Embryonic facial prominence (tissue), 1 donor: ENCODE measurements around the gene CSTF2T.
"Not testable (repeated sequence)": the region's sequence is repeated elsewhere in the genome, so short reads cannot be mapped to it uniquely, and the experiment has no call there.

Experiments used
- DNase-seq: peaks from one replicate; pipeline ENCODE4 v3.0.0-alpha.2; 2016; ENCODE audit errors: extremely low spot score

CSTF2T gene

GRCh38 chr10:51698473-51699063 is 827 bp downstream of the CSTF2T start:
- DNase-seq, result no peak

GRCh38 chr10:51696251-51696650 is 3.1 kb downstream of the CSTF2T start:
- DNase-seq, result no peak

- no peak for DNase-seq
Measured at GRCh38 chr10:51694086-51694768, 5.2 kb downstream of the CSTF2T start.

GRCh38 chr10:51691135-51691534 is 8.3 kb downstream of the CSTF2T start:
- no peak for DNase-seq

GRCh38 chr10:51689536-51689935 is 9.9 kb downstream of the CSTF2T start:
- no peak for DNase-seq

GRCh38 chr10:51688826-51689225 is 10.6 kb downstream of the CSTF2T start:
- DNase-seq, result not testable (repeated sequence)

- DNase-seq, result no peak
Measured at GRCh38 chr10:51687296-51687695, 12.1 kb downstream of the CSTF2T start.

GRCh38 chr10:51685768-51686167 is 13.6 kb downstream of the CSTF2T start:
- no peak for DNase-seq

- no peak for DNase-seq
Measured at GRCh38 chr10:51683031-51683691, 16.2 kb downstream of the CSTF2T start.

- no peak for DNase-seq
Measured at GRCh38 chr10:51679841-51680240, 19.6 kb downstream of the CSTF2T start.

- DNase-seq, result no peak
Measured at GRCh38 chr10:51675088-51675487, 24.3 kb downstream of the CSTF2T start.

GRCh38 chr10:51672039-51672535 is 27.3 kb downstream of the CSTF2T start:
- no peak for DNase-seq

- no peak for DNase-seq
Measured at GRCh38 chr10:51669041-51669440, 30.4 kb downstream of the CSTF2T start.

GRCh38 chr10:51668336-51668689 is 31.1 kb downstream of the CSTF2T start:
- DNase-seq, result no peak

GRCh38 chr10:51667678-51668335 is 31.6 kb downstream of the CSTF2T start:
- no peak for DNase-seq

GRCh38 chr10:51666456-51666855 is 32.9 kb downstream of the CSTF2T start:
- no peak for DNase-seq

GRCh38 chr10:51663086-51663485 is 36.3 kb downstream of the CSTF2T start:
- no peak for DNase-seq

GRCh38 chr10:51659344-51659743 is 40.1 kb downstream of the CSTF2T start:
- no peak for DNase-seq

GRCh38 chr10:51658000-51658399 is 41.4 kb downstream of the CSTF2T start:
- DNase-seq, result no peak

- no peak for DNase-seq
Measured at GRCh38 chr10:51656503-51656902, 42.9 kb downstream of the CSTF2T start.

- DNase-seq, result peak; percentile 42
Measured at GRCh38 chr10:51654918-51655317, 44.5 kb downstream of the CSTF2T start.

- DNase-seq, result no peak
Measured at GRCh38 chr10:51653025-51653424, 46.4 kb downstream of the CSTF2T start.

GRCh38 chr10:51651063-51651462 is 48.3 kb downstream of the CSTF2T start:
- no peak for DNase-seq
